ENCODE results near the gene CCND3.

DNA sequence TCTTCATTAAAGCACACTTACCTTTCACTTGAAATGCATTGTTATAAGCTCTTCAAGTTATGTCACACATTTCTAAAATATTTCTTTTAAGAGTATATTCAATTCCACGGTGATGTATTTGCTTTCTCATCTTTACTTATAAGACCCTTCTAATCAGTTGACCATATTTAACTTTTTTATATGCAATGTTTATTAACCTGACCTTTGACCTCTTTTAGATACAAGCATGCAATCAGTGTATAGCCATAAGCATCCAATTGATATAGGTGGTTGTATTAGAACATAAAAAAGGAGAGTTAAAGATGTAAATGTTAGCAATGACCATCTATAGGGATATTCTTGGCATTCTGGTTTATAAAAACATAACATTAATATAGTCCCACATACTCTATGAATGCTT is 55.7 kb downstream of the CCND3 start:
- no peak for TF ChIP-seq EZH2 (IDR thresholded peaks at IDR 0.05; ENCODE audit: insufficient read depth, poor library complexity, severe bottlenecking)
- TF ChIP-seq EZH2phosphoT487 (IDR thresholded peaks at IDR 0.05; ENCODE audit: insufficient read depth, low read depth): no peak

Data from GM23248 (cell line).